ENCODE measurements around the gene SLC45A1.

- TF ChIP-seq POLR2A (IDR thresholded peaks at IDR 0.05; ENCODE audit: low read depth, low read length) = no peak
- TF ChIP-seq CTCF (conservative IDR thresholded peaks at IDR 0.05; ENCODE audit: low read depth, low read length) = no peak
- no peak for TF ChIP-seq MAZ (IDR thresholded peaks at IDR 0.05; ENCODE audit: borderline replicate concordance, low read depth, low read length)
- TF ChIP-seq RAD21 (IDR thresholded peaks at IDR 0.05; ENCODE audit: low read length) = no peak
- TF ChIP-seq ELK1 (IDR thresholded peaks at IDR 0.05; ENCODE audit: borderline replicate concordance, low read depth, low read length) = no peak
- no peak for TF ChIP-seq BHLHE40 (IDR thresholded peaks at IDR 0.05; ENCODE audit: low read depth, low read length)
- no peak for TF ChIP-seq RCOR1 (IDR thresholded peaks at IDR 0.05; ENCODE audit: insufficient replicate concordance, low read length)
- TF ChIP-seq FOS (IDR thresholded peaks at IDR 0.05; ENCODE audit: low read depth, low read length) = no peak
- TF ChIP-seq CEBPB (IDR thresholded peaks at IDR 0.05; ENCODE audit: low read depth, low read length) = no peak
- no peak for TF ChIP-seq SMC3 (IDR thresholded peaks at IDR 0.05; ENCODE audit: low read depth, low read length)
Observed at GRCh38 chr1:8340448-8340847, 22.5 kb downstream of the SLC45A1 start.

Data from IMR-90 (cell line).